PC-9 (cell line): ENCODE results near the gene JOSD2. TPM values are rescaled to one million over a fixed set of nuclear protein-coding genes. Genes with fewer than 3 reads are reported as not detected.

Experiments
- BruUV-seq: library from RNA; stranded (reverse); fragments of 400-500 nt; replicated peaks from 2 replicates; lab custom pipeline; 2021; lab: Mats Ljungman, UMichigan
- CTCF ChIA-PET: fragments of 300-600 bp; sonication (Branson Sonifier 250); formaldehyde crosslinking; loops from one replicate; lab custom pipeline; 2022; ENCODE audit warnings: antibody characterized with exemption; lab: Charles Lee
- POLR2A ChIA-PET: fragments of 300-600 bp; sonication (Branson Sonifier 250); formaldehyde crosslinking; loops from one replicate; lab custom pipeline; 2022; ENCODE audit warnings: antibody characterized with exemption; ENCODE audit not compliant: unreplicated experiment; lab: Charles Lee
- DNase-seq, 2 experiments: peaks; one replicate each; pipeline versions ENCODE4 v3.0.0 to v3.0.0-alpha.2; 2015 to 2022; ENCODE audit warnings: mixed read lengths in 1 of 2
- H2AFZ ChIP-seq: fragments of 200-600 bp; sonication (generic); 2 replicates; pipeline ENCODE4 v1.8.1; 2017; ENCODE audit warnings: antibody characterized with exemption
- H3F3A ChIP-seq: fragments of 200-600 bp; sonication (generic); 2 replicates; pipeline ENCODE4 v1.8.1; 2017; ENCODE audit warnings: antibody characterized with exemption, mild to moderate bottlenecking, low read depth; ENCODE audit not compliant: insufficient read depth
- H3K27ac ChIP-seq: fragments of 200-600 bp; sonication (generic); 2 replicates; pipeline ENCODE4 v1.6.1; 2016; ENCODE audit warnings: mixed run types
- H3K27me3 ChIP-seq: fragments of 200-600 bp; sonication (generic); 2 replicates; pipeline ENCODE4 v1.6.1; 2016; ENCODE audit warnings: low read depth, mixed run types; ENCODE audit not compliant: insufficient read depth
- H3K36me3 ChIP-seq: fragments of 200-600 bp; sonication (generic); 2 replicates; pipeline ENCODE4 v1.6.1; 2016; ENCODE audit warnings: low read depth, mixed run types
- H3K4me1 ChIP-seq: fragments of 200-600 bp; sonication (generic); replicated peaks from 2 replicates; pipeline ENCODE4 v1.6.1; 2016; ENCODE audit warnings: mixed run types; ENCODE audit not compliant: insufficient read depth
- H3K4me2 ChIP-seq: fragments of 200-600 bp; sonication (generic); 2 replicates; pipeline ENCODE4 v1.6.1; 2017; ENCODE audit warnings: mixed run types
- H3K4me3 ChIP-seq: fragments of 200-600 bp; sonication (generic); 2 replicates; pipeline ENCODE4 v1.6.1; 2016; ENCODE audit warnings: mixed run types
- H3K79me2 ChIP-seq: fragments of 200-600 bp; sonication (generic); 2 replicates; pipeline ENCODE4 v1.6.1; 2017; ENCODE audit warnings: low read depth, mixed run types
- H3K9me2 ChIP-seq: fragments of 200-600 bp; sonication (generic); 2 replicates; pipeline ENCODE4 v1.8.1; 2017; ENCODE audit warnings: mild to moderate bottlenecking; ENCODE audit not compliant: insufficient read depth
- H3K9me3 ChIP-seq: fragments of 200-600 bp; sonication (generic); 2 replicates; pipeline ENCODE4 v1.8.1; 2016; ENCODE audit warnings: low read depth; ENCODE audit not compliant: insufficient read depth
- H4K20me1 ChIP-seq: fragments of 200-600 bp; sonication (generic); 2 replicates; pipeline ENCODE4 v1.8.1; 2017; ENCODE audit not compliant: insufficient read depth
- CTCF ChIP-seq: fragments of 200-600 bp; sonication (generic); conservative IDR thresholded peaks from 2 replicates; pipeline ENCODE4 v1.6.1; 2017; ENCODE audit warnings: mixed run types, antibody characterized with exemption, mild to moderate bottlenecking, moderate library complexity
- EZH2 ChIP-seq: fragments of 200-600 bp; sonication (generic); IDR thresholded peaks from 2 replicates; pipeline ENCODE4 v1.8.0; 2017; ENCODE audit warnings: antibody characterized with exemption, low read depth
- intact Hi-C: fragments of 100-400 bp; cut with micrococcal nuclease; formaldehyde crosslinking; loops from one replicate; pipeline ENCODE4 v1.10.0; 2022; ENCODE audit not compliant: unreplicated experiment
- total RNA-seq: library from RNA; stranded (reverse); gene quantifications from 2 replicates; pipeline ENCODE4 v1.2.3, GENCODE V29; 2021

Gene JOSD2
- total RNA-seq, 1 experiment from 2014 or later: 44.3 TPM

DNA sequence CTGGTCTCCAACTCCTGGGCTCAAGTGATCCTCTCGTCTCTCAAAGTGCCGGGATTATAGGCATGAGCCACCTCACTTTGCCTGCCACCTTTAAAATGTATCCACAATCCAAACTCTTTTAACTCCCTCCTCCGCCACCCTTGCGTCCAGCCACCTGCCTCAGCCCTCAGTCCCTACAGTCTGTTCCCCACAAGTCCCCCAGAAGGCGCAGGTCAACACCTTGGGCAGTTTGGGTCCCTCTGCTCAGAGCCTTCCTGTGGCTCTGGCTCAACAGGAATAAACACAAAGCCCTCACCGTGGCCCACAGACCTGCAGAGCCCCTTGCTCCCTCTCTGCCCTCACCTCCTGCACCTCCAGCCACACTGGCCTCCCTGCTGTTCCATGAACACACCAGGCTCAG, 42.2 kb downstream of the JOSD2 start:
- TF ChIP-seq EZH2 (no peak), CTCF (no peak)
- H3K27me3 ChIP-seq: peaks cover 25% of the 10 kb centered on the region
- H3K27ac ChIP-seq: no peak overlapping the region
- no peaks in the 10 kb centered on the region for H4K20me1 ChIP-seq
- no peaks in the 10 kb centered on the region for H3K36me3 ChIP-seq
- H3F3A ChIP-seq: peaks cover 19% of the 10 kb centered on the region
- no peaks in the 10 kb centered on the region for H3K9me2 ChIP-seq
- CTCF ChIA-PET: no interaction called here
- H3K9me3 ChIP-seq: no peaks in the 10 kb centered on the region
- no peak overlapping the region for H2AFZ ChIP-seq
- H3K4me3 ChIP-seq: no peak overlapping the region
- DNase-seq: no peak
- BruUV-seq: no TSS peak
- no peaks in the 10 kb centered on the region for H3K4me1 ChIP-seq
- POLR2A ChIA-PET: interaction anchor here (0.7 kb wide), 1 partner anchor 18 kb away, joined by 4 read pairs; no protein-coding TSS in a partner anchor
- intact Hi-C loops: no loop called here
- H3K4me2 ChIP-seq: no peak overlapping the region
- no peaks in the 10 kb centered on the region for H3K79me2 ChIP-seq

- H3K36me3 ChIP-seq: no peaks in the 10 kb centered on the region
- H4K20me1 ChIP-seq: no peaks in the 10 kb centered on the region
- no peak overlapping the region for H3K4me2 ChIP-seq
- H3K4me3 ChIP-seq: no peak overlapping the region
- no peaks in the 10 kb centered on the region for H3K79me2 ChIP-seq
- H3K9me2 ChIP-seq: no peaks in the 10 kb centered on the region
- no peaks in the 10 kb centered on the region for H3K4me1 ChIP-seq
- peaks cover 25% of the 10 kb centered on the region for H3K27me3 ChIP-seq
- no TSS peak for BruUV-seq
- DNase-seq: no peak
- intact Hi-C loops: no loop called here
- no peak overlapping the region for H3K27ac ChIP-seq
- TF ChIP-seq EZH2 (no peak), CTCF (no peak)
- POLR2A ChIA-PET: no interaction called here
- CTCF ChIA-PET: no interaction called here
- H2AFZ ChIP-seq: no peak overlapping the region
- peaks cover 12% of the 10 kb centered on the region for H3F3A ChIP-seq
- no peaks in the 10 kb centered on the region for H3K9me3 ChIP-seq
Observed at GRCh38 chr19:50467566-50467965, 43.4 kb downstream of the JOSD2 start.

DNA sequence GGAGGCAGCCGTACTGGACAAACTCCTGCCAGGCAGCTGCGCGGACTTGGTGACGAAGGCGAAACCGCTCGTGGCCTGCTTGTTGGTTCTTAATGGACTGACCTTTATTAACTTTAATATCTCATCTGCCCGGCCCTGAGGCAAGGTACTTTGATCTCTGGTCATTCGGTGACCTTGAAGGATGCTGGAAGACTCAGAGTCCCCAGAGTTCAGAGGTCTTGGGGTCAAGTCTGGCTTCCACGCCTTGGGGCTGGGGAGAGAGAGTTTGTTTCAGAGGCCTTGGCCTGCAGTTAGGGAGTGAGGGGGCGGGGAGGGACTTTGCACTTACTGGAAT, 44.3 kb downstream of the JOSD2 start:
- CTCF ChIA-PET: no interaction called here
- Histone ChIP-seq H3K79me2 (no peaks in the 10 kb centered on the region), H3F3A (peaks cover 5% of the 10 kb centered on the region; the same call in 1 of the 2 replicates), H4K20me1 (no peaks in the 10 kb centered on the region), H3K9me2 (no peaks in the 10 kb centered on the region), H2AFZ (no peak overlapping the region), H3K36me3 (no peaks in the 10 kb centered on the region), H3K27ac (no peak overlapping the region), H3K27me3 (peaks cover 25% of the 10 kb centered on the region), H3K4me2 (no peak overlapping the region), H3K4me3 (no peak overlapping the region), H3K9me3 (no peaks in the 10 kb centered on the region), H3K4me1 (no peaks in the 10 kb centered on the region)
- no TSS peak for BruUV-seq
- POLR2A ChIA-PET: no interaction called here
- intact Hi-C loops: no loop called here
- DNase-seq: no peak
- TF ChIP-seq EZH2 (no peak), CTCF (no peak)
